OCI-LY3 (cell line): Measurements from ENCODE around the gene KCNA10.

Source experiments
- EZH2phosphoT487 ChIP-seq: fragments of 200-600 bp; shearing (Covaris generic); IDR thresholded peaks from 2 replicates; pipeline ENCODE4 v1.6.1; 2018; ENCODE audit warnings: antibody characterized with exemption, mixed run types, low read depth
- TF ChIP-seq, protein P1 (sequence below): fragments of 200-600, 300-600 bp; sonication (generic); IDR thresholded peaks from 2 replicates; pipeline ENCODE4 v1.5.1; 2014; ENCODE audit warnings: antibody characterized with exemption, low read length, low read depth

DNA sequence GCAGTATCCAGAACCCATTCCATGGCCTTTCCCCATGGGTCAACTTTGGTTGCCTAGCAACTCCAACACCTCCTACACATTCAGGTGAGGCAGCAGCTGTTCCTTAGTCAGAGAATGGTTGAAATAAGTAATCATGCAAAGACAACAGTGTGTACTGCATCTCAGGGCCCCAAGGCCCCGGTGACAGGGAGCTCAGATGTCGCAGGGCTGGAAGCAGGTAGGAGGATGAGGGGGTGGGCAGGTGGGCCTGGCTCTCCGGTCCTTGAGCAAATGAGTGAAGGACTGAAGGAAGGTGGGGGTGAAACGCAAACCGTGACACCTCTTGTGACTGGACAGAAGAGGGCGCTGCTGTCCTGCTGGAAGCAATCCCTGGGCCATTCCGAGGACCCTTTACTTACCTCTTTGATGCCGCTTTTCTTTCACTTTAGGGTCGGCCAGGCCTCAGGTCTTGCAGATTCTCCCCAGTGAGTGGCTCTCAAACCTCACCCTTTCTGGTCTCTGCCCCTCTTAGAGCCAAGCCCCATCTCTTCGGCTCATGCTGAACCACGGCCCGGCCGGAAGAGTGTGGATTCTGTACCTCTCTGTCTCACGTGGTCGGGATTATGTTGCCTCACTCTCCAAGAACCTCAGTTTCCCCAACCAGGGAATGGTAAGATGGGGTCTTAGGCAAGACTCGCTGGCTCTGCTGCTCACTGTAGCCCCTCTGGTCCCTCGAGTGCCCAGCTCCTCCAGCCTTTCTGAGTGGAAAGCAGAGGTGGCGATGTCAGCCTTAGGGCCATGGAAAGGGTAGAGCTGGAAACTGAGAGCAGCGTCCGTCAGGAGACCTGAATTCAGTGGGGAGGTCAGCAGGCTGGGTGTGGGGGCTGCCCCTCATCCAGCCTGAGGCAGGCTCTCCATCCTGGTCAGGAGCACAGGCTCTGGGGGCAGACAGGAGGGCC lies 5.6 kb upstream of the KCNA10 start:
- TF ChIP-seq, protein P1, sequence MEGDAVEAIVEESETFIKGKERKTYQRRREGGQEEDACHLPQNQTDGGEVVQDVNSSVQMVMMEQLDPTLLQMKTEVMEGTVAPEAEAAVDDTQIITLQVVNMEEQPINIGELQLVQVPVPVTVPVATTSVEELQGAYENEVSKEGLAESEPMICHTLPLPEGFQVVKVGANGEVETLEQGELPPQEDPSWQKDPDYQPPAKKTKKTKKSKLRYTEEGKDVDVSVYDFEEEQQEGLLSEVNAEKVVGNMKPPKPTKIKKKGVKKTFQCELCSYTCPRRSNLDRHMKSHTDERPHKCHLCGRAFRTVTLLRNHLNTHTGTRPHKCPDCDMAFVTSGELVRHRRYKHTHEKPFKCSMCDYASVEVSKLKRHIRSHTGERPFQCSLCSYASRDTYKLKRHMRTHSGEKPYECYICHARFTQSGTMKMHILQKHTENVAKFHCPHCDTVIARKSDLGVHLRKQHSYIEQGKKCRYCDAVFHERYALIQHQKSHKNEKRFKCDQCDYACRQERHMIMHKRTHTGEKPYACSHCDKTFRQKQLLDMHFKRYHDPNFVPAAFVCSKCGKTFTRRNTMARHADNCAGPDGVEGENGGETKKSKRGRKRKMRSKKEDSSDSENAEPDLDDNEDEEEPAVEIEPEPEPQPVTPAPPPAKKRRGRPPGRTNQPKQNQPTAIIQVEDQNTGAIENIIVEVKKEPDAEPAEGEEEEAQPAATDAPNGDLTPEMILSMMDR: peak; percentile 74
- TF ChIP-seq EZH2phosphoT487: no peak
